ENCODE measurements around the gene FGD4.

FGD4 gene

DNA sequence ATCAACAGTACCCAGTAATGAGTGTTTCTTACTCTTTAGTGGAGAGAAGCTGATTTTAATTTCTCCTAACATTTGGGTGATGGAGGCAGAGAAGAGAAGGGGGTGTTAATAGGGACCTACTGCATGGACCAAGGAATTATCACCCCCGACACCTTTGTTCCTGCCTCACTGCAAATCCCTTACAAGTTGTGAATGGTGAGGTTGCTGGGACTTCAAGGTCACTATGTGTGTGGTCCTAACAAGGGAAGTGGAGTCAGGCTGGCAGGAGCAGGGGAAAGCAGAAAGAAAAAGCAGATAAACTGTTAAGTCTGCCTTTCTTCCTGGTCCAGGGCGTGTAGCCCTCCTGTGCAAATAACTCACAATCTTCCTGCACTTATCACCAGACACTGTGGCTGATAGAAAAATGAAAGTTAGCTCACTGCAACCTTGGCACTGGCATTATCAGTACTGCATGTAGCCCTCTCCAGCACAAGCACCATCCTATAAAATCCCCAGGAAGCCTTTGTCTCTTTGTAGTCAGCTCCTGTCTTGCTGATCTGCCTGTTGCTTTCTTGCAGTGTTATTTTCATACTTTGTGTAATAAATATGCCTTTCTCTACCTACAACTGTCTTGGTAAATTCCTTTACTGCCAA is 167.4 kb downstream of the FGD4 start:
- Histone ChIP-seq H3K36me3 (ENCODE audit: control insufficient read depth in 1 of 2, insufficient read depth in 2 of 2, low read depth in 1 of 2, low read length in 2 of 2) (peaks cover 2 to 5% of the 10 kb centered on the region in 2 experiments), H2AFZ (ENCODE audit: low read depth, low read length) (no peak overlapping the region), H4K91ac (ENCODE audit: low read length) (no peak overlapping the region), H2BK5ac (ENCODE audit: low read depth, low read length, poor library complexity, severe bottlenecking) (no peak overlapping the region), H2BK15ac (ENCODE audit: low read depth, poor library complexity, severe bottlenecking) (no peak overlapping the region), H3K9me3 (ENCODE audit: control insufficient read depth, low read length) (no peaks in the 10 kb centered on the region), H3K4me2 (ENCODE audit: low read length, poor library complexity, severe bottlenecking) (no peak overlapping the region), H3K18ac (ENCODE audit: low read depth in 1 of 2, low read length in 2 of 2) (peak overlapping the region in 1 of 2 experiments; percentile 72), H3K23ac (ENCODE audit: low read length in 2 of 2) (no peak overlapping the region), H3K79me1 (replicated peaks; ENCODE audit: low read length, poor library complexity, severe bottlenecking) (peaks cover 15% of the 10 kb centered on the region), H2BK120ac (ENCODE audit: low read depth, low read length) (no peak overlapping the region), H3K9ac (ENCODE audit: low read length) (no peak overlapping the region), H2BK12ac (ENCODE audit: low read length in 2 of 2) (peak overlapping the region in 1 of 2 experiments; percentile 54), H4K8ac (ENCODE audit: low read length) (peak overlapping the region; percentile 61), H3K4me1 (ENCODE audit: control insufficient read depth, insufficient read depth, low read depth, low read length) (peaks cover 9% of the 10 kb centered on the region), H3K27me3 (ENCODE audit: control insufficient read depth in 1 of 2, insufficient read depth in 1 of 2, low read length in 2 of 2) (no peaks in the 10 kb centered on the region), H3K4ac (ENCODE audit: low read depth in 1 of 2, low read length in 2 of 2) (no peak overlapping the region), H3K27ac (ENCODE audit: low read length, poor library complexity, severe bottlenecking) (peak overlapping the region; percentile 29), H2AK5ac (ENCODE audit: low read length, severe bottlenecking) (peak overlapping the region; percentile 38), H3K4me3 (ENCODE audit: insufficient read depth in 1 of 2, low read depth in 1 of 2, low read length in 2 of 2) (no peak overlapping the region), H3K14ac (ENCODE audit: low read length in 2 of 2) (no peak overlapping the region)
- no peak for DNase-seq
- 85% methylated on average over 2 of the region's 2 CpGs for WGBS

DNA sequence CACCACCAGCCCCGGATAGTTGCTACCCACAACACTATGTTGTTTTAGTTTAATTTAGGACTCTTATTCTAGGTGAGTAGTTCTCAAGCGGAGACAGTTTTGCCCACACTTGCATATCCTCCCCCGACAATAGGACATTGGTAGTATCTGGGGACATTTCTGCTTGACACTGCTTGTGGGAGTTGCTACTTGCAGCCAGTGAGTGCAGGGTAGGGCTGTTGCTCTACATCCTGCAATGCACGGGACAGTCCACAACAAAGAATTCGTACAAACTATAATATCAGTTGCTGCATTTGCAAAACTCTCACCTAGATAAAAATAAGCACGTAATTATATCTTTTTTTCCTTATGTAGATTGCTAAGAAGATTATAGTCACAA is 167.9 kb downstream of the FGD4 start:
- Histone ChIP-seq H2AK5ac (ENCODE audit: low read length, severe bottlenecking) (peak overlapping the region; percentile 21), H3K18ac (ENCODE audit: low read depth in 1 of 2, low read length in 2 of 2) (no peak overlapping the region), H3K9me3 (ENCODE audit: control insufficient read depth, low read length) (no peaks in the 10 kb centered on the region), H3K9ac (ENCODE audit: low read length) (peak overlapping the region; percentile 64), H3K27me3 (ENCODE audit: control insufficient read depth in 1 of 2, insufficient read depth in 1 of 2, low read length in 2 of 2) (no peaks in the 10 kb centered on the region), H3K4me2 (ENCODE audit: low read length, poor library complexity, severe bottlenecking) (no peak overlapping the region), H3K4me3 (ENCODE audit: insufficient read depth in 1 of 2, low read depth in 1 of 2, low read length in 2 of 2) (no peak overlapping the region), H3K4ac (ENCODE audit: low read depth in 1 of 2, low read length in 2 of 2) (no peak overlapping the region), H3K23ac (ENCODE audit: low read length in 2 of 2) (no peak overlapping the region), H4K8ac (ENCODE audit: low read length) (no peak overlapping the region), H3K4me1 (ENCODE audit: control insufficient read depth, insufficient read depth, low read depth, low read length) (peaks cover 9% of the 10 kb centered on the region), H3K36me3 (ENCODE audit: control insufficient read depth in 1 of 2, insufficient read depth in 2 of 2, low read depth in 1 of 2, low read length in 2 of 2) (peaks cover 2 to 5% of the 10 kb centered on the region in 2 experiments), H2BK120ac (ENCODE audit: low read depth, low read length) (no peak overlapping the region), H2AFZ (ENCODE audit: low read depth, low read length) (no peak overlapping the region), H3K27ac (ENCODE audit: low read length, poor library complexity, severe bottlenecking) (peak overlapping the region; percentile 29), H2BK5ac (ENCODE audit: low read depth, low read length, poor library complexity, severe bottlenecking) (no peak overlapping the region), H2BK15ac (ENCODE audit: low read depth, poor library complexity, severe bottlenecking) (no peak overlapping the region), H3K14ac (ENCODE audit: low read length in 2 of 2) (no peak overlapping the region), H2BK12ac (ENCODE audit: low read length in 2 of 2) (no peak overlapping the region), H3K79me1 (replicated peaks; ENCODE audit: low read length, poor library complexity, severe bottlenecking) (peaks cover 12% of the 10 kb centered on the region), H4K91ac (ENCODE audit: low read length) (no peak overlapping the region)
- WGBS = 100% methylated on average over 2 of the region's 6 CpGs
- no peak for DNase-seq

DNA sequence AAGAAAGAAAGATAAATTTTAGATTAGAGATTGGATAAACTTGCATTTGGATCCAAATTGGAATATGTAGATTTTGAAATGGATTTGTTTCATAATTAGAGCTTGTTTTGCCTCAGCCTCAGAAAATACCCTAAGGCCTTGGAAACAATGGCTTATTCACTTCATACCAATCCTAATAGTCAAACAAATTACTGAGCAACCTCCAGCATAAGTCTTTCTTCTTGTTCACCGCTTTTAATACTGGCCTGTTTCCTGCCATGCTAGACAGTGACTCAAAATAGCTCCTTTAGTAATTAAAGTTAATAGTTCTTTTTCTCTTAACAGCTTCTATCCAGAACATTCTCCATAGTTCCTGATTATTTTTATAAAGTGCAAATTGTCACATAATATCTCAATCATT is 168.9 kb downstream of the FGD4 start:
- no peak overlapping the region for H3K4me3 ChIP-seq (ENCODE audit: insufficient read depth in 1 of 2, low read depth in 1 of 2, low read length in 2 of 2)

DNA sequence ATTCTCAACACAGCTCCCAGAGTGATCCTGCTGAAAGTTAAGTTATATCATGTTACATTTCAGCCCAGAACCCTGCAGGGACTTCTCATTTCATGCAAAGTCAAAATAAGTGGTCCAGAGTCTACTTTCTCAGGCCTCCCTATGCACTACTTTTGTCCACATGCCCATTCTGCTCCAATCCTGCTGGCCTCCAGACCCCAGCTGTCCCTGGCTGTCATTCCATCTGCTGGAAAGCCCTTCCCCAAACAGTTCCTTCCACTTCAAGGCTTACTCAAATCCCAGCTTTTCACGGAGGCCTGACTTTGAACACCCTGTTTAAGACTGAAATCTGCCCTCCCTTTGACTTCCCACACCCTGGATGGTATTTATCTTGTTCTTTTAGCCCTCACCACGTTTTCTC is 169.9 kb downstream of the FGD4 start:
- Histone ChIP-seq H3K4me2 (ENCODE audit: low read length, poor library complexity, severe bottlenecking) (no peak overlapping the region), H2BK15ac (ENCODE audit: low read depth, poor library complexity, severe bottlenecking) (no peak overlapping the region), H2BK120ac (ENCODE audit: low read depth, low read length) (no peak overlapping the region)

More for the DNA sequence above, 168.9 kb downstream of the FGD4 start:
- Histone ChIP-seq H3K4ac (ENCODE audit: low read depth in 1 of 2, low read length in 2 of 2) (no peak overlapping the region), H3K23ac (ENCODE audit: low read length in 2 of 2) (no peak overlapping the region), H3K9me3 (ENCODE audit: control insufficient read depth, low read length) (no peaks in the 10 kb centered on the region), H3K27me3 (ENCODE audit: control insufficient read depth in 1 of 2, insufficient read depth in 1 of 2, low read length in 2 of 2) (no peaks in the 10 kb centered on the region), H4K91ac (ENCODE audit: low read length) (no peak overlapping the region), H2BK15ac (ENCODE audit: low read depth, poor library complexity, severe bottlenecking) (no peak overlapping the region), H2BK5ac (ENCODE audit: low read depth, low read length, poor library complexity, severe bottlenecking) (no peak overlapping the region), H3K18ac (ENCODE audit: low read depth in 1 of 2, low read length in 2 of 2) (no peak overlapping the region), H3K9ac (ENCODE audit: low read length) (peak overlapping the region; percentile 64), H3K4me2 (ENCODE audit: low read length, poor library complexity, severe bottlenecking) (no peak overlapping the region), H4K8ac (ENCODE audit: low read length) (no peak overlapping the region), H3K79me1 (replicated peaks; ENCODE audit: low read length, poor library complexity, severe bottlenecking) (peaks cover 12% of the 10 kb centered on the region), H2AK5ac (ENCODE audit: low read length, severe bottlenecking) (no peak overlapping the region), H3K4me1 (ENCODE audit: control insufficient read depth, insufficient read depth, low read depth, low read length) (peaks cover 9% of the 10 kb centered on the region), H2AFZ (ENCODE audit: low read depth, low read length) (no peak overlapping the region), H3K36me3 (ENCODE audit: control insufficient read depth in 1 of 2, insufficient read depth in 2 of 2, low read depth in 1 of 2, low read length in 2 of 2) (peaks cover 2 to 5% of the 10 kb centered on the region in 2 experiments), H2BK12ac (ENCODE audit: low read length in 2 of 2) (no peak overlapping the region), H3K14ac (ENCODE audit: low read length in 2 of 2) (no peak overlapping the region), H2BK120ac (ENCODE audit: low read depth, low read length) (no peak overlapping the region), H3K27ac (ENCODE audit: low read length, poor library complexity, severe bottlenecking) (no peak overlapping the region)
- WGBS = no CpG with 5 or more reads among the region's 1 CpG
- peak; percentile 85 for DNase-seq

More for the DNA sequence above, 169.9 kb downstream of the FGD4 start:
- H3K9ac ChIP-seq (ENCODE audit: low read length) = peak overlapping the region; percentile 64
- no peak overlapping the region for H3K23ac ChIP-seq (ENCODE audit: low read length in 2 of 2)
- no peak overlapping the region for H2AFZ ChIP-seq (ENCODE audit: low read depth, low read length)
- no peak overlapping the region for H3K14ac ChIP-seq (ENCODE audit: low read length in 2 of 2)
- no peak overlapping the region for H3K4ac ChIP-seq (ENCODE audit: low read depth in 1 of 2, low read length in 2 of 2)
- H3K9me3 ChIP-seq (ENCODE audit: control insufficient read depth, low read length) = no peaks in the 10 kb centered on the region
- peaks cover 12% of the 10 kb centered on the region for H3K79me1 ChIP-seq (replicated peaks; ENCODE audit: low read length, poor library complexity, severe bottlenecking)
- H3K27ac ChIP-seq (ENCODE audit: low read length, poor library complexity, severe bottlenecking) = peak overlapping the region; percentile 63
- H3K18ac ChIP-seq (ENCODE audit: low read depth in 1 of 2, low read length in 2 of 2) = peak overlapping the region in 1 of 2 experiments; percentile 37
- H4K91ac ChIP-seq (ENCODE audit: low read length) = peak overlapping the region; percentile 43
- DNase-seq = no peak
- no peak overlapping the region for H2BK12ac ChIP-seq (ENCODE audit: low read length in 2 of 2)
- H2BK5ac ChIP-seq (ENCODE audit: low read depth, low read length, poor library complexity, severe bottlenecking) = peak overlapping the region; percentile 24
- no peak overlapping the region for H3K4me3 ChIP-seq (ENCODE audit: insufficient read depth in 1 of 2, low read depth in 1 of 2, low read length in 2 of 2)
- peaks cover 9% of the 10 kb centered on the region for H3K4me1 ChIP-seq (ENCODE audit: control insufficient read depth, insufficient read depth, low read depth, low read length)
- H4K8ac ChIP-seq (ENCODE audit: low read length) = peak overlapping the region; percentile 70
- H2AK5ac ChIP-seq (ENCODE audit: low read length, severe bottlenecking) = peak overlapping the region; percentile 20
- H3K36me3 ChIP-seq (ENCODE audit: control insufficient read depth in 1 of 2, insufficient read depth in 2 of 2, low read depth in 1 of 2, low read length in 2 of 2) = peaks cover 0 to 5% of the 10 kb centered on the region in 2 experiments
- no peaks in the 10 kb centered on the region for H3K27me3 ChIP-seq (ENCODE audit: control insufficient read depth in 1 of 2, insufficient read depth in 1 of 2, low read length in 2 of 2)
- 81% methylated on average over 1 of the region's 2 CpGs for WGBS
